Large intestine (tissue), 3 donors: ENCODE data around the gene UROD. TPM values are rescaled to one million over a fixed set of nuclear protein-coding genes. Genes with fewer than 3 reads are reported as not detected.

Source experiments
- DNase-seq, 2 donors: peaks; one replicate each; pipeline versions ENCODE4 v3.0.0 to v3.0.0-alpha.2; 2013
- H3K27ac ChIP-seq: one replicate; pipeline ENCODE4 v1.5.1; 2013; ENCODE audit warnings: low read length
- H3K27me3 ChIP-seq: 2 replicates; pipeline ENCODE4 v1.6.1; 2013; ENCODE audit warnings: low read length; ENCODE audit not compliant: control insufficient read depth, insufficient read depth
- H3K36me3 ChIP-seq: 2 replicates; pipeline ENCODE4 v1.6.1; 2013; ENCODE audit warnings: low read length; ENCODE audit not compliant: control insufficient read depth, insufficient read depth
- H3K4me1 ChIP-seq: one replicate; pipeline ENCODE4 v1.6.1; 2013; ENCODE audit warnings: low read length; ENCODE audit not compliant: control insufficient read depth, insufficient read depth
- H3K4me3 ChIP-seq: one replicate; pipeline ENCODE4 v1.5.1; 2013; ENCODE audit warnings: low read length
- H3K9me3 ChIP-seq: one replicate; pipeline ENCODE4 v1.6.1; 2013; ENCODE audit warnings: mild to moderate bottlenecking, low read depth, low read length, moderate library complexity; ENCODE audit not compliant: control insufficient read depth
- WGBS: methylation state at CpG from one replicate; pipeline ENCODE4 v1.1.5; 2013; ENCODE audit warnings: low lambda C conversion rate; ENCODE audit not compliant: insufficient coverage; 5-methylcytosine and 5-hydroxymethylcytosine counted together
- polyA plus RNA-seq: library from polyadenylated mRNA; unstranded; fragments of 120-200 nt; gene quantifications from one replicate; pipeline ENCODE4 v1.2.1, GENCODE V29; 2013

Gene UROD
- polyA plus RNA-seq, 1 donor = 76.3 TPM

DNA sequence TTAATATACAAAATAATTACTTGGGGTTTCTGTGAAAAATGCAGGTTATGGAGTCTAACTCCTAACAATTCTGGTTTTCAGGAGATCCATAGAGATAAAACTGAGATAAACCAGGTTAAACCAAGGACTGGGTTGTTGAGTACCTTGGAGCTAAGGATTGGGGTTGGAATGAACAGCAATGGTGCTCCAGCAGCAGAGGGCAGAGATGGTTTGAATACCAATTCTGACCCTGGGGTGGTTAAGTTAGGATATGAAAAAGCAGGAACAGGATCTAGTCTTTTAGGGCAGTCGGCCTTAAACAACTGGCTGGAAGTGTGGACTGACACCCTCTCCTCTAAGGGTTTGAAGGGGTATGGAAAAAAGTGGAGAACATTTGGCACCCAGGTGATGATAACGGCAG is 53.0 kb downstream of the UROD start:
- H3K4me3 ChIP-seq = no peak overlapping the region
- no peak overlapping the region for H3K27ac ChIP-seq
- H3K27me3 ChIP-seq = no peaks in the 10 kb centered on the region
- H3K4me1 ChIP-seq = no peaks in the 10 kb centered on the region
- H3K36me3 ChIP-seq = no peaks in the 10 kb centered on the region
- no CpG with 5 or more reads among the region's 2 CpGs for WGBS
- DNase-seq = no peak
- no peaks in the 10 kb centered on the region for H3K9me3 ChIP-seq

Other genes starting within 250 kb of the UROD start
- gene RPS8, start 236.7 kb upstream of the UROD start, polyA plus RNA-seq = 2,680 TPM
- 6.1 TPM for gene BEST4, start 224.1 kb upstream of the UROD start, polyA plus RNA-seq
- gene PLK3, start 211.9 kb upstream of the UROD start, polyA plus RNA-seq = 16.4 TPM
- 0.52 TPM for gene DYNLT4, start 204.9 kb upstream of the UROD start, polyA plus RNA-seq
- gene BTBD19, start 203.7 kb upstream of the UROD start, polyA plus RNA-seq = 13.0 TPM
- gene PTCH2, start 169.0 kb upstream of the UROD start, polyA plus RNA-seq = 3.9 TPM
- gene EIF2B3, start 25.7 kb upstream of the UROD start, polyA plus RNA-seq = 21.9 TPM
- gene HECTD3, start 930 bp upstream of the UROD start, polyA plus RNA-seq = 55.0 TPM
- 9.3 TPM for gene ZSWIM5, start 194.4 kb downstream of the UROD start, polyA plus RNA-seq